IPS DF 6.9 (cell line): Measurements from ENCODE around the gene GTF2IRD1.

Experiments used
- DNase-seq: peaks from one replicate; pipeline ENCODE4 v3.0.0-alpha.2; 2013; ENCODE audit warnings: low read depth, low spot score
- H3K27ac ChIP-seq: one replicate; pipeline ENCODE4 v1.5.1; 2013; ENCODE audit warnings: low read length, control low read depth
- H3K27me3 ChIP-seq: 2 replicates; pipeline ENCODE4 v1.6.1; 2013; ENCODE audit warnings: mild to moderate bottlenecking, low read length; ENCODE audit not compliant: control insufficient read depth, insufficient read depth
- H3K36me3 ChIP-seq: 2 replicates; pipeline ENCODE4 v1.6.1; 2013; ENCODE audit warnings: low read length; ENCODE audit not compliant: control insufficient read depth, insufficient read depth
- H3K4me1 ChIP-seq: 2 replicates; pipeline ENCODE4 v1.6.1; 2013; ENCODE audit warnings: low read length; ENCODE audit not compliant: control insufficient read depth, insufficient read depth
- H3K4me3 ChIP-seq: 2 replicates; pipeline ENCODE4 v1.5.1; 2013; ENCODE audit warnings: mild to moderate bottlenecking, low read length
- H3K9me3 ChIP-seq: 2 replicates; pipeline ENCODE4 v1.6.1; 2013; ENCODE audit warnings: low read length, inconsistent platforms; ENCODE audit not compliant: control insufficient read depth, insufficient read depth
- WGBS: extraction: QIAGEN DNeasy Blood & Tissue Kit; methylation state at CpG from one replicate; pipeline ENCODE4 v1.1.7; 2013; ENCODE audit warnings: mixed read lengths, missing lambda C conversion rate; ENCODE audit not compliant: insufficient read length, insufficient coverage; 5-methylcytosine and 5-hydroxymethylcytosine counted together

Gene GTF2IRD1

GRCh38 chr7:74464931-74465886 is 11.5 kb downstream of the GTF2IRD1 start:
- no peak for DNase-seq
- no CpG with 5 or more reads among the region's 7 CpGs for WGBS
- H3K4me1 ChIP-seq, result 0 out of 2 replicates have a peak, but pooled peaks cover 2% of the 10 kb centered on the region
- H3K9me3 ChIP-seq, result no peaks in the 10 kb centered on the region
- no peak overlapping the region for H3K27ac ChIP-seq
- no peaks in the 10 kb centered on the region for H3K36me3 ChIP-seq
- H3K4me3 ChIP-seq, result no peak overlapping the region
- no peaks in the 10 kb centered on the region for H3K27me3 ChIP-seq

- no peak for DNase-seq
- Histone ChIP-seq H3K9me3 (no peaks in the 10 kb centered on the region), H3K4me1 (0 out of 2 replicates have a peak, but pooled peaks cover 2% of the 10 kb centered on the region), H3K27me3 (no peaks in the 10 kb centered on the region), H3K4me3 (no peak overlapping the region), H3K36me3 (no peaks in the 10 kb centered on the region), H3K27ac (no peak overlapping the region)
- WGBS, result no CpG with 5 or more reads among the region's 21 CpGs
These were observed 12.6 kb downstream of the GTF2IRD1 start for GRCh38 chr7:74466196-74466813.

GRCh38 chr7:74467876-74468275 is 14.2 kb downstream of the GTF2IRD1 start:
- WGBS, result no CpG with 5 or more reads among the region's 9 CpGs

GRCh38 chr7:74470504-74470903 is 16.8 kb downstream of the GTF2IRD1 start:
- no peak overlapping the region for H3K4me3 ChIP-seq
- H3K36me3 ChIP-seq, result no peaks in the 10 kb centered on the region
- H3K27ac ChIP-seq, result no peak overlapping the region
- H3K27me3 ChIP-seq, result no peaks in the 10 kb centered on the region
- no peaks in the 10 kb centered on the region for H3K9me3 ChIP-seq
- WGBS, result no CpG with 5 or more reads among the region's 8 CpGs
- no peak for DNase-seq
- no peaks in the 10 kb centered on the region for H3K4me1 ChIP-seq

More at GRCh38 chr7:74467876-74468275, 14.2 kb downstream of the GTF2IRD1 start:
- H3K4me3 ChIP-seq, result no peak overlapping the region
- H3K36me3 ChIP-seq, result no peaks in the 10 kb centered on the region
- no peaks in the 10 kb centered on the region for H3K9me3 ChIP-seq
- H3K4me1 ChIP-seq, result no peaks in the 10 kb centered on the region
- no peak for DNase-seq
- no peaks in the 10 kb centered on the region for H3K27me3 ChIP-seq
- no peak overlapping the region for H3K27ac ChIP-seq

GRCh38 chr7:74473116-74473515 is 19.4 kb downstream of the GTF2IRD1 start:
- no peaks in the 10 kb centered on the region for H3K4me1 ChIP-seq
- H3K4me3 ChIP-seq, result no peak overlapping the region
- no peaks in the 10 kb centered on the region for H3K9me3 ChIP-seq
- DNase-seq, result no peak
- no peaks in the 10 kb centered on the region for H3K27me3 ChIP-seq
- H3K27ac ChIP-seq, result no peak overlapping the region
- WGBS, result no CpG with 5 or more reads among the region's 5 CpGs
- H3K36me3 ChIP-seq, result no peaks in the 10 kb centered on the region

GRCh38 chr7:74474271-74474865 is 20.7 kb downstream of the GTF2IRD1 start:
- Histone ChIP-seq H3K27me3 (no peaks in the 10 kb centered on the region), H3K4me3 (no peak overlapping the region), H3K27ac (no peak overlapping the region), H3K4me1 (0 out of 2 replicates have a peak, but pooled peaks cover under 1% of the 10 kb centered on the region), H3K36me3 (no peaks in the 10 kb centered on the region), H3K9me3 (no peaks in the 10 kb centered on the region)
- no peak for DNase-seq
- WGBS, result no CpG with 5 or more reads among the region's 4 CpGs

GRCh38 chr7:74475243-74475986 is 21.7 kb downstream of the GTF2IRD1 start:
- DNase-seq, result no peak
- Histone ChIP-seq H3K4me3 (no peak overlapping the region), H3K27ac (no peak overlapping the region), H3K9me3 (no peaks in the 10 kb centered on the region), H3K4me1 (0 out of 2 replicates have a peak, but pooled peaks cover 2% of the 10 kb centered on the region), H3K36me3 (no peaks in the 10 kb centered on the region), H3K27me3 (no peaks in the 10 kb centered on the region)
- WGBS, result no CpG with 5 or more reads among the region's 15 CpGs

- no peak overlapping the region for H3K4me3 ChIP-seq
- H3K9me3 ChIP-seq, result no peaks in the 10 kb centered on the region
- no peak overlapping the region for H3K27ac ChIP-seq
- DNase-seq, result no peak
- H3K4me1 ChIP-seq, result 0 out of 2 replicates have a peak, but pooled peaks cover 2% of the 10 kb centered on the region
- no peaks in the 10 kb centered on the region for H3K36me3 ChIP-seq
- WGBS, result no CpG with 5 or more reads among the region's 8 CpGs
- H3K27me3 ChIP-seq, result no peaks in the 10 kb centered on the region
These were observed 22.3 kb downstream of the GTF2IRD1 start for GRCh38 chr7:74475987-74476350.

GRCh38 chr7:74476626-74477025 is 22.9 kb downstream of the GTF2IRD1 start:
- H3K27ac ChIP-seq, result no peak overlapping the region
- no CpG with 5 or more reads among the region's 8 CpGs for WGBS

GRCh38 chr7:74478671-74479065 is 25.0 kb downstream of the GTF2IRD1 start:
- Histone ChIP-seq H3K4me3 (no peak overlapping the region), H3K27me3 (no peaks in the 10 kb centered on the region), H3K9me3 (no peaks in the 10 kb centered on the region), H3K4me1 (0 out of 2 replicates have a peak, but pooled peaks cover 4% of the 10 kb centered on the region), H3K36me3 (no peaks in the 10 kb centered on the region), H3K27ac (no peak overlapping the region)
- DNase-seq, result no peak
- no CpG with 5 or more reads among the region's 4 CpGs for WGBS

More at GRCh38 chr7:74476626-74477025, 22.9 kb downstream of the GTF2IRD1 start:
- no peak overlapping the region for H3K4me3 ChIP-seq
- no peaks in the 10 kb centered on the region for H3K9me3 ChIP-seq
- no peak for DNase-seq
- no peaks in the 10 kb centered on the region for H3K36me3 ChIP-seq
- no peaks in the 10 kb centered on the region for H3K27me3 ChIP-seq
- 0 out of 2 replicates have a peak, but pooled peaks cover 4% of the 10 kb centered on the region for H3K4me1 ChIP-seq
